NCI-H446 (cell line): ENCODE data around the gene YIPF7.

ENCODE experiments used
- DNase-seq, 2 experiments: peaks; one replicate each; lab custom pipeline; 2025; lab: John Stamatoyannopoulos, UW

The YIPF7 gene

DNA sequence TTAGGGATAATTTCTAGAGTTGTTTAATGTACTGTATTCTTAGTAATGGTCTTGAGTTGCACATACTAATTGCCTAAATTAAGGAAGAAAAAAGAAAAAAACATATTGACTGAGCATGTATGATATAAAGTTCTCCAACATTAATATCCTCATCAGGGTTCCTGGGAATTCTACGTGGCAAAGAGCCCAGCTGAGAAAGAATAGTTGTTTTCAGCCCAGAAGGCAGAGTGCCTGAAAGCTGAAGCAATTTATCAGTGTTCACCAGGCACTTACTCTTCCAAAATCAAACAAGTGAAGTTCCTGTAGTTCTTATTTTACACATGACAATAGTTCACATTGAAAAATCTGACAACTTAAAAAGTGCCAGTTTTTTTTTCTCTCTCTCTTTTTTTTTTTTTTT is 27.7 kb downstream of the YIPF7 start:
- peak; percentile 19 to 26 for DNase-seq

- DNase-seq: no peak
These were observed 34.8 kb downstream of the YIPF7 start for GRCh38 chr4:44616621-44617020.

DNA sequence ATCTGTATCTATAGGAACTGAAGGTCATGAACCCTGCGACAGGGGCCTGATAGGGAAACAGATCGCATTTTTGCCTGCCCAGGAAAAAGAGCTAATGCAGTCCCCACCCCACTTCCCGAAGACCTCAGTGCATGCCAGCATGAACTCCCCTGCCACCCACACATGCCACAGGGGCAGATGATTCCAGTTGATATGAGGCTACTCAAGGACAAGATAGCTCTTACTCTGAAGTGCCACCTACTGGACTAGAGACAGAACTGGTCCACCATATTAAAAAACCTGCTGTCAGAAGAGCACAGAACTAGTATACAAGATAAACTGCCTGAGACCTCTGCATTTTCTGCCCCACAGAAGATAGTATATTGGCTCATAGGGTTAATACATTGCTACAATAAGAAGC is 68.0 kb downstream of the YIPF7 start:
- DNase-seq: peak in 1 of 2 experiments; percentile 45

DNA sequence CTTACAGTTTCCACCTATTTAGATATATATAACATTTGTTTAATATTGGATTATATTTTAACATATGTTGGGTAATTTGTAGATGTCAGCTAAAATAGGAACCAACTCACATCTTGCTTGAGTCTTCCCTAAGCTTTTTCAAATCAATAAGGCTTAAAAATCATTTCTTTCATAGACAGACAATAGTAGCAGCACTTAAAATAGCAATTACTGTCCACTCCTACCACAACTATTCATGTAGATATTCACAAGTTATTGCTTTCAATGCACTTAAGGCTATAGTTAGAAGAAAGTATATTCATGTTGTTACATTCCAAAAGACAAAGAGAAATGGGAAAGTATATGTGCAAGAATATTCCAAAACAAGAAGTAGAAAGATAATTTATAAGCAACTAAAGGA is 71.2 kb downstream of the YIPF7 start:
- DNase-seq: no peak

DNA sequence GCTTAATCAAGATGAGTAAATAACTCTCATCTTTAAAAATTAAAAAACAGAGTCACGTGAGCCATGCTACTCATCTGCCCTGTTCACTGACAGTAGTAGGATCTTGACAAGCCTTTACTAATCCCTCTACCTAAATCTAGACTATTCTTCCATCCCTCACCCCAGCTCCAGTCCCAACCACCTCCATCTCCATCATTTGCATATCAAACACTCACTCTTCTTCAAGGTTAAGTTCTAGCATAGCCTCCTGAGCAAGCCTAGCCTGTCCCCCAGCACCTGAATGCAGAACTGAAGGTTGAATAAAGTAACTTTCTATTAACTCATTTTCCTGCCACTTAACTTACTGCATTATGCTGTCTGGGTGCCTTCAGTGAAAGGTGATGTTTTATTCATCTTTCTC is 72.5 kb downstream of the YIPF7 start:
- DNase-seq: no peak
